Ishikawa (cell line): ENCODE data around the gene ARF5.

Experiments used
- CEBPB ChIP-seq: IDR thresholded peaks from 2 replicates; pipeline ENCODE4 v1.6.1; 2012
- CREB1 ChIP-seq: IDR thresholded peaks from 2 replicates; pipeline ENCODE4 v1.6.1; 2012; ENCODE audit warnings: low read depth
- EGR1 ChIP-seq: IDR thresholded peaks from 2 replicates; pipeline ENCODE4 v1.6.1; 2012
- EP300 ChIP-seq: IDR thresholded peaks from 2 replicates; pipeline ENCODE4 v1.6.1; 2012; ENCODE audit warnings: borderline replicate concordance
- FOXM1 ChIP-seq: IDR thresholded peaks from 2 replicates; pipeline ENCODE4 v1.6.1; 2012; ENCODE audit warnings: low read depth, borderline replicate concordance
- MAX ChIP-seq: IDR thresholded peaks from 2 replicates; pipeline ENCODE4 v1.6.1; 2012
- NFIC ChIP-seq: IDR thresholded peaks from 2 replicates; pipeline ENCODE4 v1.6.1; 2012
- RAD21 ChIP-seq: IDR thresholded peaks from 2 replicates; pipeline ENCODE4 v1.6.1; 2012; ENCODE audit warnings: low read depth
- TAF1 ChIP-seq: IDR thresholded peaks from 2 replicates; pipeline ENCODE4 v1.6.1; 2012; ENCODE audit warnings: low read depth, mild to moderate bottlenecking
- TCF12 ChIP-seq: IDR thresholded peaks from 2 replicates; pipeline ENCODE4 v1.6.1; 2012; ENCODE audit warnings: low read depth
- TEAD4 ChIP-seq: IDR thresholded peaks from 2 replicates; pipeline ENCODE4 v1.6.1; 2012
- USF1 ChIP-seq: IDR thresholded peaks from 2 replicates; pipeline ENCODE4 v1.6.1; 2012
- YY1 ChIP-seq: IDR thresholded peaks from 2 replicates; pipeline ENCODE4 v1.6.1; 2012; ENCODE audit warnings: low read depth
- ZBTB7A ChIP-seq: IDR thresholded peaks from 2 replicates; pipeline ENCODE4 v1.6.1; 2012; ENCODE audit warnings: low read depth
- TF ChIP-seq, protein P1 (sequence below): IDR thresholded peaks from 2 replicates; pipeline ENCODE4 v1.6.1; 2012; ENCODE audit warnings: low read depth, mild to moderate bottlenecking

ARF5 gene

DNA sequence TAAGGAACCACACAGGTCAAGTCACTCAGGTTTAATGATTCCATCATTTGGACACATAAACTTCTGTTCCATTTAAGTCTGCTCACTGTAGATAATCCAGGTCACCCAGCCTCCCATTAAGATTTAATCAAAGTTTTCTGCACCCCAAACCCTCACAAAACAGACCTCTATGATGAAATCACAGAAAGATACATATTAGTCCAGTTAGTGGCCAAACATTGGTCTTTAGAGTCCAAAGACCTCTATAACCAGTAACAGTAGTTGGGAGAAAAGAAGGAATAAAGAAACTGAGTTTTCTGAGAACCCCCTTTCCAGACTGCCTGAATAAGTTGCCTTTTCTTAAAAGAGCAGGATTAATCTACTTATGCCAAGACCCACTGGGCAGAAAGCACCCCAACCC is 7.6 kb upstream of the ARF5 start:
- TF ChIP-seq RAD21 (no peak), EP300 (no peak), TCF12 (no peak), TAF1 (no peak), FOXM1 (no peak), NFIC (no peak), TEAD4 (no peak), ZBTB7A (no peak), YY1 (no peak), MAX (no peak), CEBPB (no peak), EGR1 (no peak), CREB1 (no peak), USF1 (no peak)
- TF ChIP-seq, protein P1, sequence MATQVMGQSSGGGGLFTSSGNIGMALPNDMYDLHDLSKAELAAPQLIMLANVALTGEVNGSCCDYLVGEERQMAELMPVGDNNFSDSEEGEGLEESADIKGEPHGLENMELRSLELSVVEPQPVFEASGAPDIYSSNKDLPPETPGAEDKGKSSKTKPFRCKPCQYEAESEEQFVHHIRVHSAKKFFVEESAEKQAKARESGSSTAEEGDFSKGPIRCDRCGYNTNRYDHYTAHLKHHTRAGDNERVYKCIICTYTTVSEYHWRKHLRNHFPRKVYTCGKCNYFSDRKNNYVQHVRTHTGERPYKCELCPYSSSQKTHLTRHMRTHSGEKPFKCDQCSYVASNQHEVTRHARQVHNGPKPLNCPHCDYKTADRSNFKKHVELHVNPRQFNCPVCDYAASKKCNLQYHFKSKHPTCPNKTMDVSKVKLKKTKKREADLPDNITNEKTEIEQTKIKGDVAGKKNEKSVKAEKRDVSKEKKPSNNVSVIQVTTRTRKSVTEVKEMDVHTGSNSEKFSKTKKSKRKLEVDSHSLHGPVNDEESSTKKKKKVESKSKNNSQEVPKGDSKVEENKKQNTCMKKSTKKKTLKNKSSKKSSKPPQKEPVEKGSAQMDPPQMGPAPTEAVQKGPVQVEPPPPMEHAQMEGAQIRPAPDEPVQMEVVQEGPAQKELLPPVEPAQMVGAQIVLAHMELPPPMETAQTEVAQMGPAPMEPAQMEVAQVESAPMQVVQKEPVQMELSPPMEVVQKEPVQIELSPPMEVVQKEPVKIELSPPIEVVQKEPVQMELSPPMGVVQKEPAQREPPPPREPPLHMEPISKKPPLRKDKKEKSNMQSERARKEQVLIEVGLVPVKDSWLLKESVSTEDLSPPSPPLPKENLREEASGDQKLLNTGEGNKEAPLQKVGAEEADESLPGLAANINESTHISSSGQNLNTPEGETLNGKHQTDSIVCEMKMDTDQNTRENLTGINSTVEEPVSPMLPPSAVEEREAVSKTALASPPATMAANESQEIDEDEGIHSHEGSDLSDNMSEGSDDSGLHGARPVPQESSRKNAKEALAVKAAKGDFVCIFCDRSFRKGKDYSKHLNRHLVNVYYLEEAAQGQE, result no peak

GRCh38 chr7:127581716-127582115 is 6.5 kb upstream of the ARF5 start:
- TF ChIP-seq EP300 (no peak), TAF1 (no peak), NFIC (no peak), FOXM1 (no peak), USF1 (no peak), CEBPB (no peak), CREB1 (no peak), ZBTB7A (no peak), MAX (no peak), TEAD4 (no peak), YY1 (no peak), TCF12 (no peak)

GRCh38 chr7:127582361-127582760 is 5.8 kb upstream of the ARF5 start:
- TF ChIP-seq RAD21 (no peak), FOXM1 (no peak), ZBTB7A (no peak), TCF12 (no peak), USF1 (no peak)

DNA sequence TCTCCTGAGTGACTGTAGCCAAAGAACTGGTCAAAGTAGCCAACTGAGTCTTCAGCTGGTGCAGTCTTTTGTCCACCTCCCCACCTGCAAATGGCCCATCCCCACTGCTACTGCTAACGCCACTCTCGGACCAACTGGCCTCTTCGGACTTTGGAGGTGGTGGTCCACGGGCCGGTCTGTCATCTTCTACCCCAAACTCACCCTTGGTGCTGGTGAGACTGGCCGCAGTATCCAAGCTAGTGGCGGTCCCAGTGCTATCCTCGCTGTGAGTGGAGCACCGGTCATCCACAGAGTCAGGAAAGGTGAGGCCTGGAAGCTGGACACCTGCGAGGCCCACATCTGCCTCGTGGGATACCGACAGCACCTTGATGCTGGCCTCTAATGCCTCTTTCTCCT is 3.6 kb upstream of the ARF5 start:
- TF ChIP-seq FOXM1, result no peak

DNA sequence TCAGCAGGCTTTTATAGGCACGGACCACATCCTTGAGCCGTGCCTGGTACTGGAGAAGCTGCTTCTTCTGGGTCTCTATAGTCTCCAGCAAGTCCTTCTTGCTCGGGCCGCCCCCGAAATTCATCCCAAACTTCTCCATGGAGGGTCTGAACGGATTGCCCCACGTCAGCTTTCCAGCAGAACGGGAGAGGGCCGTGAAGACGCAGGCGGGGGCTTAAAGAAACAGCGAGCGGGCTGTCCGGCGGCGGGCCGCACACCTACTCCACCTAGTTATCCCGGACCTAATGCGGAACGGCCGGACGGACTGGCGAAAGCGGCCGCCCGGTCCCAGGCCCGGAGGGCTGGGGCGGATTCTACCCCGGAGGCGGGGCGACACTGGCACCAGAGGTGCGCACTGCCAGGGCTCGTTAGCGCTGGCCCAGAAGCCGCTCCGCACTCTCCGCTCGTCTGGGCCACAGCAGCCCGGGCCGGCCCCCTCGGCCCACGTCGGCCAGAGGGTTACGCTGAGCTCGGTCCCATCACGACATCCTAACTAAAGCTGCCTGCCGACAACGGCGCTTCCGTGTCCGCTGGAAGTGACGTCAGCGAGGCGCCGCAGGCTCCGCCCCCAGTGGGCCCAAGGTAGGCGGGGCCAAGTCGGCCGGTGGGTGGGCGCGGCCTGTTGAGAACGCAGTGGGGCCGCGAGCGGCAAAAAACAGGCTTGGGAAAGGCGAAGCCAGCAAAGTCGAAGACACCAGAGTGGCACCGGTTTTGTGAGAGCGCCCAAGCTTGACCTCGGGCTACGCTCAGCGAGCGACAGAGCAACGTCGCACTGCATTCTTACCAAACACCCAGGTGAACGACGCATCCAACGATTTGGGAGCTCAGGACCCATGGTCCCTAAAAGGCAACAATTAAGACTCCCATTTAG is 2.9 kb upstream of the ARF5 start, which contains the start of gene GCC1:
GCC1 (minus strand) TSS at position 553 of the 910 bp plus-strand sequence; CDS start at position 139, 414 bp downstream.
- TF ChIP-seq CREB1, result peak; percentile 90
- no peak for TF ChIP-seq FOXM1
- TF ChIP-seq ZBTB7A, result no peak
- 0 out of 2 replicates have a peak, but pooled peaks have one; percentile 28 for TF ChIP-seq YY1
- no peak for TF ChIP-seq EGR1
- TF ChIP-seq MAX, result peak; percentile 91
- TF ChIP-seq TCF12, result 0 out of 2 replicates have a peak, but pooled peaks have one; percentile 52
- peak; percentile 82 for TF ChIP-seq TAF1
- no peak for TF ChIP-seq RAD21
- TF ChIP-seq, protein P1, result 0 out of 2 replicates have a peak, but pooled peaks have one; percentile 8
- no peak for TF ChIP-seq EP300
- TF ChIP-seq TEAD4, result no peak
- no peak; the same call in 1 of the 2 replicates for TF ChIP-seq NFIC
